Omental fat pad (tissue), 4 donors: ENCODE data around the gene KATNB1. TPM values are rescaled to one million over a fixed set of nuclear protein-coding genes. Genes with fewer than 3 reads are reported as not detected.
"Not testable (repeated sequence)": the region's sequence is repeated elsewhere in the genome, so short reads cannot be mapped to it uniquely, and the experiment has no call there.

Experiments
- ATAC-seq: fragments of 150-250 bp; one replicate; pipeline ENCODE4 v1.9.1; 2016; ENCODE audit warnings: mild to moderate bottlenecking, moderate library complexity; ENCODE audit not compliant: low FRiP score
- DNase-seq: peaks from one replicate; pipeline ENCODE4 v3.0.0-alpha.2; 2019; ENCODE audit warnings: low spot score
- CTCF ChIP-seq, 3 donors: fragments of 450-650 bp; IDR thresholded peaks; one replicate each; pipeline ENCODE4 v1.5.1; 2016 to 2017; ENCODE audit warnings: antibody characterized with exemption in 3 of 3, mild to moderate bottlenecking in 3 of 3, moderate library complexity in 2 of 3
- total RNA-seq, 4 donors: library from RNA; depleted of rRNA; stranded (reverse); fragments of >200 nt; gene quantifications; one replicate each; pipeline ENCODE4 v1.1.0, GENCODE V29; 2016

Gene KATNB1
- total RNA-seq, 4 donors from 2014 or later, result 8.7 to 23.5 (median 14.1) TPM

- DNase-seq, result no peak
- no peak for ATAC-seq
- no peak for TF ChIP-seq CTCF (IDR thresholded peaks at IDR 0.05)
Measured at GRCh38 chr16:57725554-57725953, 10.0 kb upstream of the KATNB1 start.

- TF ChIP-seq CTCF (IDR thresholded peaks at IDR 0.05), result no peak
- ATAC-seq (no peak), DNase-seq (no peak)
Measured at GRCh38 chr16:57725976-57726375, 9.6 kb upstream of the KATNB1 start.

- no peak for TF ChIP-seq CTCF (IDR thresholded peaks at IDR 0.05)
- ATAC-seq (no peak), DNase-seq (no peak)
Measured at GRCh38 chr16:57726433-57726947, 9.1 kb upstream of the KATNB1 start.

- no peak for ATAC-seq
- DNase-seq, result no peak
- TF ChIP-seq CTCF (IDR thresholded peaks at IDR 0.05), result no peak
Measured at GRCh38 chr16:57727610-57728009, 8.0 kb upstream of the KATNB1 start.

GRCh38 chr16:57728336-57729181 lies 7.0 kb upstream of the KATNB1 start:
- TF ChIP-seq CTCF (IDR thresholded peaks at IDR 0.05), result no peak
- no peak for DNase-seq

GRCh38 chr16:57729182-57729484 lies 6.4 kb upstream of the KATNB1 start:
- no peak for DNase-seq
- no peak for ATAC-seq
- no peak for TF ChIP-seq CTCF (IDR thresholded peaks at IDR 0.05)

More at GRCh38 chr16:57728336-57729181, 7.0 kb upstream of the KATNB1 start:
- no peak for ATAC-seq

- not testable (repeated sequence) for DNase-seq, ATAC-seq
Measured at GRCh38 chr16:57729852-57730251, 5.7 kb upstream of the KATNB1 start.
